Measurements from ENCODE around the gene CD302. TPM values are rescaled to one million over a fixed set of nuclear protein-coding genes. Genes with fewer than 3 reads are reported as not detected.

Gene CD302
- total and polyA plus RNA-seq, 12 donors: 7.4 to 118 (median 37.4) TPM

DNA sequence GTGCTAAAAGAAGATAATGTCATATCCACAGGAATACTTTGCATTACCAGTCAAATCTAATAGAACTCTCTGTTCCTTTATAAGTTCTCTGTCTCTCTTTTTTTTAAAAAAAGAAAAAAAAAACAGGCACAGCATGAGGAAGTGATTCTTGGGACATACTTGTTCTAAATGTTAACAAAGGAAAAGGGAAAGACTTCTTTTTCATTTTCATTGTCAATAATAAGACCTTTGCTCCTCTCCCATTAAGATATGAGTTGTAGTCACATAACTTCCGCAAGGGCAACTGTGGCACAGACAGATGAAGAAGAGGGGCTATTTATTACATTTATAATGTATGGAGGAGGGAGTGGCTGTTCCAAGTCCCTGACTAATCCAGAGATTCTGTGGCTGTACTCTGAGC is 4.7 kb downstream of the CD302 start:
- TF ChIP-seq POLR2A (IDR thresholded peaks at IDR 0.05): no peak
- TF ChIP-seq, protein P1, sequence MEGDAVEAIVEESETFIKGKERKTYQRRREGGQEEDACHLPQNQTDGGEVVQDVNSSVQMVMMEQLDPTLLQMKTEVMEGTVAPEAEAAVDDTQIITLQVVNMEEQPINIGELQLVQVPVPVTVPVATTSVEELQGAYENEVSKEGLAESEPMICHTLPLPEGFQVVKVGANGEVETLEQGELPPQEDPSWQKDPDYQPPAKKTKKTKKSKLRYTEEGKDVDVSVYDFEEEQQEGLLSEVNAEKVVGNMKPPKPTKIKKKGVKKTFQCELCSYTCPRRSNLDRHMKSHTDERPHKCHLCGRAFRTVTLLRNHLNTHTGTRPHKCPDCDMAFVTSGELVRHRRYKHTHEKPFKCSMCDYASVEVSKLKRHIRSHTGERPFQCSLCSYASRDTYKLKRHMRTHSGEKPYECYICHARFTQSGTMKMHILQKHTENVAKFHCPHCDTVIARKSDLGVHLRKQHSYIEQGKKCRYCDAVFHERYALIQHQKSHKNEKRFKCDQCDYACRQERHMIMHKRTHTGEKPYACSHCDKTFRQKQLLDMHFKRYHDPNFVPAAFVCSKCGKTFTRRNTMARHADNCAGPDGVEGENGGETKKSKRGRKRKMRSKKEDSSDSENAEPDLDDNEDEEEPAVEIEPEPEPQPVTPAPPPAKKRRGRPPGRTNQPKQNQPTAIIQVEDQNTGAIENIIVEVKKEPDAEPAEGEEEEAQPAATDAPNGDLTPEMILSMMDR (IDR thresholded peaks at IDR 0.05): no peak
- Histone ChIP-seq H3K9me3 (replicated peaks in 1 of 3) (no peaks in the 10 kb centered on the region), H3K27ac (peak overlapping the region in 1 of 5 donors; percentile 46), H3K4me1 (replicated peaks in 1 of 2) (peaks cover 9 to 24% of the 10 kb centered on the region in 2 donors), H3K27me3 (no peaks in the 10 kb centered on the region), H3K4me3 (no peak overlapping the region), H3K36me3 (replicated peaks in 1 of 2) (no peaks in the 10 kb centered on the region)
- 71 to 79% (median 76%) methylated on average over 1 of the region's 1 CpG for WGBS, 4 donors
- intact Hi-C loops (cut with DNase I): no loop called here
- no peak for DNase-seq

DNA sequence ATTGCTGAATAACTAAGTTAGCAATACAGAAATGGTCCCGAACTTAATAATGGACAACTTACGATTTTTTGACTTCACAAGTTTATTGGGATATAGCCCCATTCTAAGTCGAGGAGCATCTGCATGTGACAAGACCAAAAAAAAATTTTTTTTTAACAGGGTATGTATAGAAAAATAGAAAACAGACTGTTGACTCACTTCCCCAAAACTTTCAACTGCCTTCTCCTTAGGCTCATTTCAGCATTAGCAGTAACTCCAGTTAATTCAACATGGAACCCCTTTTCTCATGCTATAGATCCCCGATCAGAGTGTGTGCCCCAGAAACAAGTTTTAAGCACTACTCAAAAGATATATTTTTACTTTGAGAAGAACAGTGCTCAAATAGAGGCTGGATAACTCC is 5.4 kb downstream of the CD302 start:
- Histone ChIP-seq H3K4me1 (replicated peaks in 1 of 2) (peaks cover 9 to 24% of the 10 kb centered on the region in 2 donors), H3K4me3 (peak overlapping the region in 1 of 4 donors; percentile 14), H3K36me3 (replicated peaks in 1 of 2) (no peaks in the 10 kb centered on the region), H3K27me3 (no peaks in the 10 kb centered on the region), H3K9me3 (replicated peaks in 1 of 3) (no peaks in the 10 kb centered on the region), H3K27ac (no peak overlapping the region)
- DNase-seq: no peak
- whole genome bisulfite sequencing, 4 donors: 84 to 92% (median 86%) methylated on average over 4 of the region's 4 CpGs
- TF ChIP-seq, protein P1 (IDR thresholded peaks at IDR 0.05): no peak
- TF ChIP-seq POLR2A (IDR thresholded peaks at IDR 0.05): no peak
- intact Hi-C loops (cut with DNase I): no loop called here

DNA sequence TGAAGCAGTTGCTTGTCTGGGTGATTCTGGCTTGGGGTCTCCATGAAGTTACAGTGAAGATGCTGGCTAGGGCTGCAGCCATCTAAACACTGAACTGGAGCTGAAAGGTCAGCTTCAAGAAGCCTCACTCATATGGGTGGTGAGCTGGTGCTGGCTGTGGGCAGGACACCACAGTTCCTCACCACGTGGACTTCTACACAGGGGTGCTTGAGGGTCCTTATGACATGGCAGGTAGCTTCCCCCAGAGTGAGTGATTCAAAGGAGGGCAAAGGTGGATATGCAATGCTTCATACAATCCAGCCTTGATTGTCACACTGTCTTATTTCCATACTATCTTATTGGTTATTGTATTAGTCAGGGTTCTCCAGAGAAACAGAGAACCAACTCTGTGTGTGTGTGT is 6.0 kb downstream of the CD302 start:
- Histone ChIP-seq H3K27me3 (no peaks in the 10 kb centered on the region), H3K9me3 (replicated peaks in 1 of 3) (no peaks in the 10 kb centered on the region), H3K27ac (no peak overlapping the region), H3K36me3 (replicated peaks in 1 of 2) (no peaks in the 10 kb centered on the region), H3K4me3 (no peak overlapping the region), H3K4me1 (replicated peaks in 1 of 2) (peaks cover 7 to 21% of the 10 kb centered on the region in 2 donors)
- intact Hi-C loops (cut with DNase I): no loop called here
- TF ChIP-seq, protein P1 (IDR thresholded peaks at IDR 0.05): no peak
- TF ChIP-seq POLR2A (IDR thresholded peaks at IDR 0.05): no peak
- DNase-seq: no peak
- WGBS, 4 donors: 43 to 79% (median 61%) methylated on average over 1 of the region's 1 CpG

DNA sequence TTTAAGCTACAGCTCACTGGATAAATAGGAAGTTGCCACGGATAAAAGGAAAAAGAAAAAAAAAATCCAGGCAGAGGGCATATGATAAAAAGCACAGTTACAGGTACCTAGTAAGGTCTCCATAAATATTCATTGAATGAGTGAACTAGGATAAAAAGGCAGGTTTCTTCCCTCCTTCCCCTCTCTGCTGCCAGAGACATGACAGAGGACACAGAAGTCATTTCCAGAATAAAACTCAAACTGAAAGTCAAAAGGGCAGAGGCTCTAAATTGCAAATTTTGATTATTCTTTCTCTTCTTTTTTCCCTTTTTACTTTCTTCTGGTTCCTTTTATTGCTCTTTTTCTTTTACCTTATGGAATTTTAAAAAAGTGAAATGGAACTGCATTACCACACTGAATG is 7.7 kb downstream of the CD302 start:
- H3K36me3 ChIP-seq (replicated peaks in 1 of 2): no peaks in the 10 kb centered on the region
- peaks cover 0 to 27% of the 10 kb centered on the region in 2 donors for H3K4me1 ChIP-seq (replicated peaks in 1 of 2)
- no peak overlapping the region for H3K27ac ChIP-seq
- no peak overlapping the region for H3K4me3 ChIP-seq
- DNase-seq: no peak
- intact Hi-C loops (cut with DNase I): no loop called here
- no peaks in the 10 kb centered on the region for H3K9me3 ChIP-seq (replicated peaks in 1 of 3)
- TF ChIP-seq, protein P1 (IDR thresholded peaks at IDR 0.05): no peak
- TF ChIP-seq POLR2A (IDR thresholded peaks at IDR 0.05): no peak
- no peaks in the 10 kb centered on the region for H3K27me3 ChIP-seq
- 50 to 68% (median 53%) methylated on average over 1 of the region's 1 CpG for WGBS, 4 donors
